ENCODE data around the gene HTR3B.
"Not testable (repeated sequence)": the region's sequence is repeated elsewhere in the genome, so short reads cannot be mapped to it uniquely, and the experiment has no call there.

HTR3B gene

GRCh38 chr11:113884361-113884836, 20.2 kb upstream of the HTR3B start:
- DNase-seq, result no peak

- DNase-seq, result no peak
These were observed 18.7 kb upstream of the HTR3B start for GRCh38 chr11:113885897-113886296.

GRCh38 chr11:113888848-113889247, 15.7 kb upstream of the HTR3B start:
- no peak for DNase-seq

- no peak for DNase-seq
These were observed 10.1 kb upstream of the HTR3B start for GRCh38 chr11:113894421-113894996.

GRCh38 chr11:113895367-113896155, 9.0 kb upstream of the HTR3B start:
- no peak for DNase-seq

- DNase-seq, result peak in 2 of 4 experiments; percentile 4 to 9
These were observed 8.3 kb upstream of the HTR3B start for GRCh38 chr11:113896156-113896879.

GRCh38 chr11:113901141-113901540, 3.5 kb upstream of the HTR3B start:
- DNase-seq, result no peak

GRCh38 chr11:113906038-113906437, 1.4 kb downstream of the HTR3B start:
- no peak for DNase-seq

- DNase-seq, result no peak
These were observed 1.9 kb downstream of the HTR3B start for GRCh38 chr11:113906516-113906915.

- no peak for DNase-seq
These were observed 2.6 kb downstream of the HTR3B start for GRCh38 chr11:113907152-113907551.

- no peak for DNase-seq
These were observed 3.1 kb downstream of the HTR3B start for GRCh38 chr11:113907681-113908080.

GRCh38 chr11:113908098-113908497, 3.5 kb downstream of the HTR3B start:
- DNase-seq, result no peak

GRCh38 chr11:113911491-113911890, 6.9 kb downstream of the HTR3B start:
- not testable (repeated sequence) for DNase-seq

GRCh38 chr11:113923572-113923971, 19.0 kb downstream of the HTR3B start:
- no peak for DNase-seq

GRCh38 chr11:113926273-113927197, 21.9 kb downstream of the HTR3B start:
- no peak for DNase-seq

- DNase-seq, result no peak
These were observed 23.7 kb downstream of the HTR3B start for GRCh38 chr11:113928311-113928710.

GRCh38 chr11:113932788-113933187, 28.2 kb downstream of the HTR3B start:
- no peak for DNase-seq

- DNase-seq, result not testable (repeated sequence)
These were observed 29.6 kb downstream of the HTR3B start for GRCh38 chr11:113934193-113934592.

- DNase-seq, result no peak
These were observed 30.2 kb downstream of the HTR3B start for GRCh38 chr11:113934761-113935160.

- DNase-seq, result no peak
These were observed 31.3 kb downstream of the HTR3B start for GRCh38 chr11:113935858-113936257.

GRCh38 chr11:113937918-113938317, 33.3 kb downstream of the HTR3B start:
- no peak for DNase-seq

GRCh38 chr11:113942256-113942655, 37.7 kb downstream of the HTR3B start:
- no peak for DNase-seq

GRCh38 chr11:113946162-113946561, 41.6 kb downstream of the HTR3B start:
- DNase-seq, result not testable (repeated sequence)
